GM12891 (cell line): ENCODE results near the gene PTPN3.

ENCODE experiments used
- DNase-seq: peaks from one replicate; pipeline ENCODE4 v3.0.0; 2011; ENCODE audit warnings: low spot score; ENCODE audit not compliant: insufficient read length
- FAIRE-seq: peaks from 2 replicates; lab custom pipeline; 2011; peaks lifted over from hg19 to GRCh38; lab: Jason Lieb, UNC
- PAX5 ChIP-seq: IDR thresholded peaks from 2 replicates; pipeline ENCODE4 v1.6.1; 2011; ENCODE audit warnings: low read length, moderate library complexity, mild to moderate bottlenecking; ENCODE audit not compliant: insufficient read depth, severe bottlenecking
- POLR2A ChIP-seq: IDR thresholded peaks from 2 replicates; pipeline ENCODE4 v1.6.1; 2011; ENCODE audit warnings: low read depth, low read length, control low read depth
- POLR2AphosphoS5 ChIP-seq: IDR thresholded peaks from 2 replicates; pipeline ENCODE4 v1.6.1; 2011; ENCODE audit warnings: low read depth, low read length, control low read depth
- POU2F2 ChIP-seq: IDR thresholded peaks from 2 replicates; pipeline ENCODE4 v1.6.1; 2011; ENCODE audit warnings: low read depth, mild to moderate bottlenecking, control low read depth, low read length, moderate library complexity
- SPI1 ChIP-seq: IDR thresholded peaks from 2 replicates; pipeline ENCODE4 v1.6.1; 2011; ENCODE audit warnings: low read depth, low read length, control low read depth
- TAF1 ChIP-seq: IDR thresholded peaks from 2 replicates; pipeline ENCODE4 v1.6.1; 2011; ENCODE audit warnings: low read depth, low read length, control low read depth

Gene PTPN3

GRCh38 chr9:109477258-109478050, 20.7 kb downstream of the PTPN3 start:
- no peak for FAIRE-seq
- DNase-seq, result no peak
- no peak for TF ChIP-seq TAF1
- TF ChIP-seq PAX5, result no peak
- TF ChIP-seq POLR2AphosphoS5, result no peak
- no peak for TF ChIP-seq POU2F2
- 0 out of 2 replicates have a peak, but pooled peaks have one; percentile 2 for TF ChIP-seq SPI1
- no peak for TF ChIP-seq POLR2A

- TF ChIP-seq PAX5 (no peak), SPI1 (no peak), POLR2AphosphoS5 (no peak), TAF1 (no peak), POU2F2 (no peak), POLR2A (no peak)
- DNase-seq (no peak), FAIRE-seq (no peak)
Observed at GRCh38 chr9:109476642-109477257, 21.4 kb downstream of the PTPN3 start.

GRCh38 chr9:109475526-109475925, 22.6 kb downstream of the PTPN3 start:
- TF ChIP-seq POLR2AphosphoS5 (no peak), TAF1 (no peak), POU2F2 (no peak), SPI1 (no peak), POLR2A (no peak), PAX5 (no peak)
- no peak for FAIRE-seq
- no peak for DNase-seq

GRCh38 chr9:109474944-109475343, 23.2 kb downstream of the PTPN3 start:
- DNase-seq (no peak), FAIRE-seq (no peak)
- TF ChIP-seq TAF1 (no peak), POU2F2 (no peak), POLR2A (no peak), POLR2AphosphoS5 (no peak), SPI1 (no peak), PAX5 (no peak)

GRCh38 chr9:109474170-109474569, 23.9 kb downstream of the PTPN3 start:
- TF ChIP-seq POU2F2, result no peak
- no peak for TF ChIP-seq TAF1
- no peak for TF ChIP-seq SPI1
- TF ChIP-seq PAX5, result no peak
- no peak for TF ChIP-seq POLR2AphosphoS5
- TF ChIP-seq POLR2A, result no peak
- DNase-seq (no peak), FAIRE-seq (no peak)

- FAIRE-seq, result no peak
- DNase-seq, result no peak
- TF ChIP-seq PAX5, result no peak
- no peak for TF ChIP-seq TAF1
- no peak for TF ChIP-seq SPI1
- TF ChIP-seq POLR2A, result no peak
- no peak for TF ChIP-seq POU2F2
- no peak for TF ChIP-seq POLR2AphosphoS5
Observed at GRCh38 chr9:109473329-109473728, 24.8 kb downstream of the PTPN3 start.

GRCh38 chr9:109471475-109472393, 26.4 kb downstream of the PTPN3 start:
- FAIRE-seq (no peak), DNase-seq (no peak)

GRCh38 chr9:109469646-109470358, 28.3 kb downstream of the PTPN3 start:
- FAIRE-seq (peak; percentile 98), DNase-seq (peak; percentile 45)
- TF ChIP-seq SPI1 (no peak), PAX5 (no peak), POU2F2 (peak; percentile 55; the same call in 1 of the 2 replicates)

More at GRCh38 chr9:109471475-109472393, 26.4 kb downstream of the PTPN3 start:
- TF ChIP-seq POLR2A (no peak), TAF1 (no peak), POLR2AphosphoS5 (no peak), SPI1 (no peak), PAX5 (no peak), POU2F2 (no peak)
